Stimulated activated CD8-positive, alpha-beta memory T cell treated with anti-CD3 and anti-CD28 coated beads, Interleukin-7, amount 100 ng/mL, for 1 hour (primary cell): ENCODE data around the gene OR56A1.

Experiments
- DNase-seq, 2 donors: peaks; one replicate each; pipeline ENCODE4 v3.0.0-alpha.2; 2020; ENCODE audit warnings: low read depth in 2 of 2

Gene OR56A1

DNA sequence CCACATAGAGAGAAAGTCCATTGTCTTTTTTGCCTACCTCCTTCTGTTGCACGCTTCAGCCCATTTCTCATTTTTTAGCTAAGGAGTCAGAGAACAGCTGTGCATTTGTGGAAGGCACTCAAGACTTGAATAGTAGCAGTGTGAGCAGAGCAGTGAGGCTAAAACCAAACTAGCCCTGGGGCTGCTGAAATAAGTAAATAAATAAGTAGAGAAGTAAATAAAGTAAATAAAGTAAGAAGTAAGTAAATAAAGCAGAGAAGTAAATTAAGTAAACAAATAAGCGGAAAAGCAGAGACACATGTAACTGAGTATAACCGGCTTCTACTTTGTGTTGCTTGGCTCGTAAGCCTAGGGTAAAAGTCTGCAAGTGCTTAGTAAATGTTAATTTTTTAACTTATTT is 41.4 kb downstream of the OR56A1 start:
- DNase-seq, result no peak

DNA sequence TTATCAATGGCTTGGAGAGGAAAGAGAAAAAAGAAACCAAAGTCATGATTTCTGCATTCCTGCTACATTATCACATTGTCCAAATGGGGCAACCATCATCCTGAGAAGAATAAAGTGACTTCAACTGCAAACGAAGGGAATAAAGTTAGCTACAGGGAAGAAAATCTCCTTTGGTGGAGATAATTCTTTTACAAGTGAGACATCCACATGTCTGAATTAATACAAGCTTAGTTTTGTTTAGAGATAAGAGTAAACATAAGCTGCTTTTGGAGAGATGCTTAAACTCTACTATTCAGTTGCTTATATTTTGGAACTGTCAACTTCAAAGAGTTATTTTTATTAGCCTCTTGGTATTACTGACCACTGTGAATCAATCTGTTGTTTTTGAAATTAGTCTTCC is 43.7 kb downstream of the OR56A1 start, which contains the start of gene OR52L1:
TSS of gene OR52L1 (minus strand) at position 101 of the 400 bp plus-strand sequence. CDS start at position 46, 55 bp downstream.
- no peak for DNase-seq

DNA sequence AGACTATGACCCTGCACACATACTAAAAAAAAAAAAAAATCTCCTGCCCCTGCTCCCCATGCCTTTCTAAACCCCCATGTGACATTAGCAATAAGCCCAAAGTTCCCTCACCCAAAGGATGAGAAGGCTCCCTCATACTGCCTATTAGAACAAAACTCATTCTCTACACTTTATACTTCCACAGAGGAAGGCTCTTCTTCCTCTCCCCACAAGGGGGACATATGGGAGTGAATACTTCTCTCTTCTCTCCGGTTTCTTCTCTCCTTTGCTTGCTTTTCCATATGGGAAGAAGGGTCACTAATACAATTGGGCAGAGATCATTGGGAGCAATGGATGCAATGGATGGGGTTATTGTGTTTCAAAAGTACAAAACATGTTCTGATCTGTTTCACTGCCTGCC is 47.1 kb downstream of the OR56A1 start:
- DNase-seq, result no peak

DNA sequence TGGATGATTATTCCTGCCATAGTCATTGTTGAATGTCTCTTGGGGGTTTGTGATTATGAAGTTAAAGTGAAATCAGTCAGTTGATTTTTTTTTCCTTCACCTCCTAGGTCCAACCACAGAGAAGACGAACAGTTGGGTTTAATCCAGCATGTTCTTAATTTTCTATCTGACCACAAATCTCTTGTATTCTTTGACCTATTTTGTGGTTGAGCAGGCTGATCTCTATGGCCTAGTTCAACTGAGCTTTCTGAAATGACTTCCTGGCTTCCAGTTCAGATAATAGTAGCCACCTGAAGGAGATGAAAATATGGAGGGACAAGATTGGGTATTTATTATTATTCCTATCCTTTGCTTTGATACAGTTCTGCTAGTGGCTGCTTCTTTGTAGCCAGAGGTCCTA is 57.0 kb downstream of the OR56A1 start:
- DNase-seq, result no peak
